Fibroblast of lung (primary cell): ENCODE results near the gene IRGC. TPM values are rescaled to one million over a fixed set of nuclear protein-coding genes. Genes with fewer than 3 reads are reported as not detected.

Source experiments
- DNase-seq, 2 donors: peaks; one replicate each; pipeline versions ENCODE4 v3.0.0 to v3.0.0-alpha.2; 2010; ENCODE audit warnings: low read depth in 2 of 2
- H2AFZ ChIP-seq: 2 replicates; pipeline ENCODE4 v1.5.1; 2012; ENCODE audit warnings: low read length, control low read depth, inconsistent platforms
- H3K27ac ChIP-seq: 2 replicates; pipeline ENCODE4 v1.5.1; 2011; ENCODE audit warnings: low read length, control low read depth; ENCODE audit not compliant: insufficient read depth
- H3K27me3 ChIP-seq: 2 replicates; pipeline ENCODE4 v1.5.1; 2011; ENCODE audit warnings: mild to moderate bottlenecking, low read length; ENCODE audit not compliant: control insufficient read depth, insufficient read depth
- H3K36me3 ChIP-seq: 2 replicates; pipeline ENCODE4 v1.5.1; 2011; ENCODE audit warnings: low read length; ENCODE audit not compliant: control insufficient read depth, insufficient read depth
- H3K4me1 ChIP-seq: 2 replicates; pipeline ENCODE4 v1.5.1; 2011; ENCODE audit warnings: low read length; ENCODE audit not compliant: control insufficient read depth, insufficient read depth; ENCODE audit errors: extremely low read depth
- H3K4me2 ChIP-seq: 2 replicates; pipeline ENCODE4 v1.5.1; 2011; ENCODE audit warnings: low read length, control low read depth; ENCODE audit not compliant: insufficient read depth; ENCODE audit errors: extremely low read depth
- H3K4me3 ChIP-seq, 4 experiments: fragments of 200-600 bp in 1 of 4; sonication (generic) in 1 of 4; replicated peaks in 1 of 4; 2 replicates each; pipeline ENCODE4 v1.5.1; 2011 to 2016; ENCODE audit warnings: low read length in 4 of 4, low read depth in 3 of 4, mild to moderate bottlenecking in 3 of 4, control low read depth in 2 of 4, inconsistent platforms in 1 of 4, mixed read lengths in 1 of 4; ENCODE audit not compliant: insufficient read depth in 1 of 4; ENCODE audit errors: control extremely low read depth in 1 of 4
- H3K79me2 ChIP-seq: 2 replicates; pipeline ENCODE4 v1.5.1; 2012; ENCODE audit warnings: mild to moderate bottlenecking, low read length, inconsistent platforms; ENCODE audit not compliant: control insufficient read depth, insufficient read depth
- H3K9ac ChIP-seq: 2 replicates; pipeline ENCODE4 v1.5.1; 2011; ENCODE audit warnings: mild to moderate bottlenecking, low read length, control low read depth; ENCODE audit not compliant: insufficient read depth
- H3K9me3 ChIP-seq: 2 replicates; pipeline ENCODE4 v1.5.1; 2012; ENCODE audit warnings: low read depth, low read length; ENCODE audit not compliant: control insufficient read depth, insufficient read depth
- H4K20me1 ChIP-seq: 2 replicates; pipeline ENCODE4 v1.5.1; 2011; ENCODE audit warnings: low read length; ENCODE audit not compliant: control insufficient read depth, insufficient read depth; ENCODE audit errors: extremely low read depth
- CTCF ChIP-seq, 2 donors: IDR thresholded peaks in 1 of 2; conservative IDR thresholded peaks in 1 of 2; 1 replicate in 1 of 2; 2 replicates in 1 of 2; pipeline ENCODE4 v1.5.1; 2011 to 2012; ENCODE audit warnings: low read length in 2 of 2, control low read depth in 1 of 2, inconsistent platforms in 1 of 2, low read depth in 1 of 2, mild to moderate bottlenecking in 1 of 2
- EZH2 ChIP-seq: IDR thresholded peaks from 2 replicates; pipeline ENCODE4 v1.5.1; 2012; ENCODE audit warnings: low read length, control low read depth, mild to moderate bottlenecking; ENCODE audit errors: missing control alignments
- polyA plus RNA-seq, 2 donors: library from polyadenylated mRNA; depleted of rRNA in 1 of 2; stranded (reverse) in 1 of 2; unstranded in 1 of 2; fragments of >200 nt; gene quantifications; 2 replicates each; pipeline ENCODE4 v1.2.1, GENCODE V29; 2011 to 2012; ENCODE audit warnings: missing spikeins in 1 of 2
- total RNA-seq: library from RNA; depleted of rRNA; stranded (reverse); fragments of >200 nt; gene quantifications from 2 replicates; pipeline ENCODE4 v1.2.1, GENCODE V29; 2014

IRGC gene
- total and polyA plus RNA-seq, 2 donors (not counting 1 experiment from before 2014, with no cell fraction given) = not detected

DNA sequence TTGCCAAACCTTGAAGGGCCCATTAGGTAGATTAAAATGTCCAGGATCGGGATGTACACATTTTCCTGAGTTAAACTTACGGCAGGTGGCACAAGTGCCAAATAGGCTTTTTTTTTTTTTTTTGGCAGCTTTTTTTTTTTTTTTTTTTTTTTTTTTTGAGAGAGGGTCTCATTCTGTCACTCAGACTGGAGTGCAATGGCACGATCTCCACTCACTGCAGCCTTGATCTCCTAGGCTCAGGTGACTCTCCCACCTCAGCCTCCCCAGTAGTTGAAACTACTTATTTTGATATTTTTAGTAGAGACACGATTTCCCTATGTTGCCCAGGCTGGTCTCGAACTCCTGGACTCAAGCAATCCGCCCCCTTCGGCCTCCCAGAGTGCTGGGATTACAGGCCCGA is 9.0 kb downstream of the IRGC start:
- Histone ChIP-seq H3K27me3 (no peaks in the 10 kb centered on the region), H4K20me1 (no peaks in the 10 kb centered on the region), H3K36me3 (peaks cover 5% of the 10 kb centered on the region), H3K9ac (no peak overlapping the region), H2AFZ (no peak overlapping the region), H3K79me2 (no peaks in the 10 kb centered on the region), H3K9me3 (no peaks in the 10 kb centered on the region), H3K4me1 (no peaks in the 10 kb centered on the region), H3K27ac (no peak overlapping the region), H3K4me2 (no peak overlapping the region), H3K4me3 (no peak overlapping the region)
- DNase-seq = no peak
- TF ChIP-seq EZH2 (no peak), CTCF (conservative IDR thresholded peaks at IDR 0.05 in 1 of 2, IDR thresholded peaks at IDR 0.05 in 1 of 2; ENCODE audit: low read depth in 1 of 2, low read length in 2 of 2) (no peak)

DNA sequence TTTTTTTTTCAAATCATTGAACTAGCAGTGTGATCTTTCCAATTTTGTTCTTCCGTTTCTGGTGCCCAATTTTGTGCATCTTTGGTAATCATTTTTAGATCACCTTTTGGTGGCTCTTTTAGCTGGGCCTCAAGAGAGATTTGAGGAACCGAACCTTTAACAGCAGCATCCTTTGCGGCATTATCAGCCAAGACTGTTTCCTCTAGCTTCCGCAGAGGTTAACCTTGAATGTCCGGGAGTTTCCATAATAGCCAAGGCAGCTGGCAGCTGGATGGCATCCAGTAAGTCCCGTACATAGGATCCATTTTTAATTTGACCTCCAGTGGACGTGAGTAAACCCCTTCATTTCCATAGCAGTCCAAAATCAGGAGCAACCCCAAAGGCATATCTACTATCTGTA is 9.6 kb downstream of the IRGC start:
- DNase-seq = no peak
- H4K20me1 ChIP-seq = no peaks in the 10 kb centered on the region
- H3K27me3 ChIP-seq = no peaks in the 10 kb centered on the region
- no peaks in the 10 kb centered on the region for H3K9me3 ChIP-seq
- H3K27ac ChIP-seq = no peak overlapping the region
- no peak overlapping the region for H2AFZ ChIP-seq
- H3K4me3 ChIP-seq = no peak overlapping the region
- H3K79me2 ChIP-seq = no peaks in the 10 kb centered on the region
- H3K36me3 ChIP-seq = peaks cover 5% of the 10 kb centered on the region
- no peak for TF ChIP-seq EZH2
- TF ChIP-seq CTCF (conservative IDR thresholded peaks at IDR 0.05 in 1 of 2, IDR thresholded peaks at IDR 0.05 in 1 of 2; ENCODE audit: low read depth in 1 of 2, low read length in 2 of 2) = no peak
- H3K4me1 ChIP-seq = no peaks in the 10 kb centered on the region
- no peak overlapping the region for H3K9ac ChIP-seq
- H3K4me2 ChIP-seq = no peak overlapping the region

DNA sequence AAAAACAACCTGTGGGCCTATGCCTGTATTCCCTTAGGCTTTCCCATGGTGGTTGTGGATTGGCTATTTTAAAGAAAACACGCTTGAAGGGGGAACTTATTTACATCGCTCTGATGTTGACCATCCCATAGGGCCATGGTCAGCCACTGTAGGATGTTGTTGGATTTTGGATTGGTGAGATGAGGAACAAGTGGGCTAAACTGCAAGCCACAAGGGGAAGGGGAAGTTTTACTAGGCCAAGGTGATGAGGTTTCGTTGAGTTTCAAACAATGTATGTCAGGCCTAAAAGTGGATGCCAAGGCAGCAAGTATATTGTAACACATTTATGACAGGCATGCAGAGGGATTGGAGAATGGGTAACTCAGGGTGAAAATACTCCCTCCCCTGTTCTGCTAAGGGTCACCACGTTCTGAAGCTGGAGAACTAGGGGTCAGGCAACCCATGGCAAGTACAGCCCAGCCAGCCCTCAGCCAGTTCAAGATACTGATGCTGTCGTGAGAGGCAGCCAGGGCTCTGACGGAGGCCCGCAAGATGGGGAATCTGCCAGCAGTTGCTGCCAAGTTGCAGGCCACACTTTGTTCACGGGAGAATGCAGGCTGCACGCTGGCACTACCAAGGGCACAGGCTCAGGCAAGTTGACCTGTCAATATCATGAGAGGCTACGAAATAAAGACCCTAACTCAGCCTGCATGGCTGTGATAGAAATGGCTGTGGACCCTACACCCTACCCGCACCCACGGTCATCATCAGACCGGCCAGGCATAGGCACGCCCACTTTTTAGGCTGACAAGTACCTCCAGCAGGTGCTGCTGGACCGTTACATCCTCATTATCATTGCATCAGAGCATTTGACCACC is 11.1 kb downstream of the IRGC start:
- H3K9ac ChIP-seq = no peak overlapping the region
- no peak overlapping the region for H3K4me3 ChIP-seq
- H3K9me3 ChIP-seq = no peaks in the 10 kb centered on the region
- H2AFZ ChIP-seq = no peak overlapping the region
- H3K4me2 ChIP-seq = no peak overlapping the region
- no peaks in the 10 kb centered on the region for H3K4me1 ChIP-seq
- H3K36me3 ChIP-seq = peaks cover 12% of the 10 kb centered on the region
- no peak for TF ChIP-seq EZH2
- H3K27ac ChIP-seq = no peak overlapping the region
- DNase-seq = no peak
- no peaks in the 10 kb centered on the region for H3K79me2 ChIP-seq
- H4K20me1 ChIP-seq = no peaks in the 10 kb centered on the region
- no peaks in the 10 kb centered on the region for H3K27me3 ChIP-seq
